NCI-H446 treated with DMSO at 0.1 percent for 48 hours (cell line): ENCODE measurements around the gene ULBP3.
A peak's percentile ranks its signal among the peaks of the same experiment; 100 is the strongest.
"Not testable (repeated sequence)": the region's sequence is repeated elsewhere in the genome, so short reads cannot be mapped to it uniquely, and the experiment has no call there.

Experiments
- DNase-seq: peaks from one replicate; lab custom pipeline; 2025; lab: John Stamatoyannopoulos, UW

Gene ULBP3

GRCh38 chr6:150043096-150043495, 25.8 kb downstream of the ULBP3 start:
- DNase-seq, result no peak

- no peak for DNase-seq
Observed at GRCh38 chr6:150038202-150039062, 30.5 kb downstream of the ULBP3 start.

- no peak for DNase-seq
Observed at GRCh38 chr6:150037526-150038201, 31.3 kb downstream of the ULBP3 start.

GRCh38 chr6:150036081-150036480, 32.8 kb downstream of the ULBP3 start:
- DNase-seq, result no peak

- DNase-seq, result no peak
Observed at GRCh38 chr6:150033207-150033771, 35.6 kb downstream of the ULBP3 start.

- DNase-seq, result no peak
Observed at GRCh38 chr6:150032598-150032997, 36.3 kb downstream of the ULBP3 start.

GRCh38 chr6:150030611-150031010, 38.3 kb downstream of the ULBP3 start:
- DNase-seq, result no peak

GRCh38 chr6:150029749-150030148, 39.2 kb downstream of the ULBP3 start:
- no peak for DNase-seq

GRCh38 chr6:150029276-150029675, 39.6 kb downstream of the ULBP3 start:
- DNase-seq, result no peak

GRCh38 chr6:150028799-150029198, 40.1 kb downstream of the ULBP3 start:
- no peak for DNase-seq

- no peak for DNase-seq
Observed at GRCh38 chr6:150027806-150028565, 40.9 kb downstream of the ULBP3 start.

- no peak for DNase-seq
Observed at GRCh38 chr6:150026976-150027805, 41.7 kb downstream of the ULBP3 start.

GRCh38 chr6:150025201-150025917, 43.6 kb downstream of the ULBP3 start, which contains the start of gene RAET1L:
Gene RAET1L, minus strand, starts transcription at chr6:150025532. Its CDS starts 61 bp downstream, at chr6:150025471.
- no peak for DNase-seq

- no peak for DNase-seq
Observed at GRCh38 chr6:150024646-150025155, 44.2 kb downstream of the ULBP3 start.

- DNase-seq, result not testable (repeated sequence)
Observed at GRCh38 chr6:150024021-150024420, 44.9 kb downstream of the ULBP3 start.

GRCh38 chr6:150021870-150022269, 47.1 kb downstream of the ULBP3 start:
- not testable (repeated sequence) for DNase-seq

- no peak for DNase-seq
Observed at GRCh38 chr6:150018846-150019580, 49.9 kb downstream of the ULBP3 start.

GRCh38 chr6:150017186-150017521, 51.8 kb downstream of the ULBP3 start:
- DNase-seq, result not testable (repeated sequence)

GRCh38 chr6:150016324-150017185, 52.4 kb downstream of the ULBP3 start:
- DNase-seq, result peak; percentile 53
